Sigmoid colon (tissue), 7 donors: Measurements from ENCODE around the gene PTF1A. TPM values are rescaled to one million over a fixed set of nuclear protein-coding genes. Genes with fewer than 3 reads are reported as not detected.

Source experiments
- DNase-seq: peaks from one replicate; pipeline ENCODE4 v3.0.0-alpha.2; 2019
- H3K27ac ChIP-seq, 4 donors: fragments of 200-600 bp; sonication (generic); one replicate each; pipeline ENCODE4 v1.5.1; 2016 to 2019; ENCODE audit warnings: mild to moderate bottlenecking in 1 of 4
- H3K27me3 ChIP-seq, 3 donors: fragments of 200-600 bp; sonication (generic); one replicate each; pipeline ENCODE4 v1.5.1; 2019; ENCODE audit warnings: mild to moderate bottlenecking in 1 of 3
- H3K36me3 ChIP-seq, 4 donors: fragments of 200-600 bp; sonication (generic); one replicate each; pipeline ENCODE4 v1.5.1; 2016 to 2019
- H3K4me1 ChIP-seq, 4 donors: fragments of 200-600 bp; sonication (generic); one replicate each; pipeline ENCODE4 v1.5.1; 2017 to 2019
- H3K4me3 ChIP-seq, 4 donors: fragments of 200-600 bp; sonication (generic); one replicate each; pipeline ENCODE4 v1.5.1; 2017 to 2019; ENCODE audit warnings: mild to moderate bottlenecking in 2 of 4, moderate library complexity in 1 of 4
- H3K9me3 ChIP-seq, 4 donors: fragments of 200-600 bp in 3 of 4; sonication (generic) in 3 of 4; one replicate each; pipeline versions ENCODE4 v1.5.1 to v1.6.1; 2013 to 2019
- EP300 ChIP-seq, 4 donors: sonication (generic); formaldehyde crosslinking; IDR thresholded peaks; one replicate each; pipeline ENCODE4 v1.6.1; 2017; ENCODE audit warnings: antibody characterized with exemption in 4 of 4
- POLR2A ChIP-seq, 2 donors: fragments of 450-650 bp; IDR thresholded peaks; one replicate each; pipeline ENCODE4 v1.6.1; 2016; ENCODE audit warnings: antibody characterized with exemption in 2 of 2, mild to moderate bottlenecking in 2 of 2, moderate library complexity in 2 of 2
- POLR2AphosphoS5 ChIP-seq, 4 donors: sonication (generic); formaldehyde crosslinking; IDR thresholded peaks; one replicate each; pipeline ENCODE4 v1.6.1; 2017; ENCODE audit warnings: antibody characterized with exemption in 4 of 4
- WGBS, 2 donors: extraction: QIAGEN DNeasy Blood & Tissue Kit; methylation state at CpG; one replicate each; pipeline ENCODE4 v1.1.7; 2013; 5-methylcytosine and 5-hydroxymethylcytosine counted together
- intact Hi-C: fragments of 100-400 bp; cut with DNase I; formaldehyde crosslinking; loops from one replicate; pipeline ENCODE4 v1.15.1; 2023
- polyA plus RNA-seq, 3 donors: library from polyadenylated mRNA; stranded (reverse); fragments of 200-250 nt; gene quantifications; one replicate each; pipeline ENCODE4 v1.2.3, GENCODE V29; 2013
- total RNA-seq, 4 donors: library from RNA; depleted of rRNA; stranded (reverse); fragments of >200 nt; gene quantifications; one replicate each; pipeline ENCODE4 v1.1.0, GENCODE V29; 2016
- TF ChIP-seq, protein P1 (sequence below), 4 experiments: fragments of 450-650 bp in 3 of 4; fragments of 200-600 bp in 1 of 4; IDR thresholded peaks; one replicate each; pipeline ENCODE4 v1.5.1; 2016 to 2019; ENCODE audit warnings: antibody characterized with exemption in 4 of 4, mild to moderate bottlenecking in 3 of 4, moderate library complexity in 2 of 4
- donor health status: healthy with polysubstance abuse.
- donor health status: Bipolar disorder and iron deficiency.
- donor health status: healthy.

PTF1A gene
- total and polyA plus RNA-seq, 7 donors, result not detected

DNA sequence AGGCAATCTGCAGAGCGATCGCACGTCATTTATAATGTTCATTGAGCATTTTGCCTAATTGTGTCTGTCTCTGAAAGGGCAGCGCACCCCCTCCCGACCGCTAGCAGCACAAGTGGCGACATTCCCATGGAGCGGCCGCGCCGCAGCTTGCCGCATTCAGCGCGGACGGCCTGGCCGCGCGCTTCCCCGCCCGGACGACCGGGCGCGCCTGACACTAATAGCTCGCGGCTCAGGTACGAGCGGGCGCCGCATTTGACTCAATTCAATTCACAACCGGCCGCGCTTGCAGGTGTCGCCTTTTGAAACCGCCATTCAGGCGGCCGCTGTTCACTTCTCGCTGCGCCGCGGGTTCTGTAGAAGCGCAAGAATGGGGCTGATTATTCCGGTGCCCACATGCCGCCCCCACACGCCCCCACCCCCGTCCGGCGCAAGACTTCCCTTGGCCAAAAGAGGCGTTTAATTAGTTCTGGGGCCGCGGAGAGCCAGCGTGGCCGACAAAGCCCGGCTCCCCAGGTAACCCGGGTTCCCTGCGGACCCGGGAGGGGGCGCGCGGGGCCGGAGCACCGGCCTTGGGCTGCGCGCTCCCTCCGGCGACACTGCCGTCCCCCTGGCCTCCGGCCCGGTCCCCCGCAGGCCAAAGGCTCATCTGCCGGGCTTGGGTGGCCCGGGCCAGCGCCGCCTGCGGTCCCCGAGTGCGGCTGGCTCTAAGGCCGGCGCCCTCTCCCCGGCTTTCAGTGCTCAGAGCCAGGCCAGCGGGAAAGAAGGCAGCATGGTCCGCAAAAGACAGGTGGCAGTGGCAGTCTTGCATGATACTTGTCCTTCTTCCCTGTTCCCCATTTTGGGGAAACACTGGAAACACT, 18.7 kb upstream of the PTF1A start:
- peaks cover 23 to 91% (median 43%) of the 10 kb centered on the region in 3 donors for H3K27me3 ChIP-seq

DNA sequence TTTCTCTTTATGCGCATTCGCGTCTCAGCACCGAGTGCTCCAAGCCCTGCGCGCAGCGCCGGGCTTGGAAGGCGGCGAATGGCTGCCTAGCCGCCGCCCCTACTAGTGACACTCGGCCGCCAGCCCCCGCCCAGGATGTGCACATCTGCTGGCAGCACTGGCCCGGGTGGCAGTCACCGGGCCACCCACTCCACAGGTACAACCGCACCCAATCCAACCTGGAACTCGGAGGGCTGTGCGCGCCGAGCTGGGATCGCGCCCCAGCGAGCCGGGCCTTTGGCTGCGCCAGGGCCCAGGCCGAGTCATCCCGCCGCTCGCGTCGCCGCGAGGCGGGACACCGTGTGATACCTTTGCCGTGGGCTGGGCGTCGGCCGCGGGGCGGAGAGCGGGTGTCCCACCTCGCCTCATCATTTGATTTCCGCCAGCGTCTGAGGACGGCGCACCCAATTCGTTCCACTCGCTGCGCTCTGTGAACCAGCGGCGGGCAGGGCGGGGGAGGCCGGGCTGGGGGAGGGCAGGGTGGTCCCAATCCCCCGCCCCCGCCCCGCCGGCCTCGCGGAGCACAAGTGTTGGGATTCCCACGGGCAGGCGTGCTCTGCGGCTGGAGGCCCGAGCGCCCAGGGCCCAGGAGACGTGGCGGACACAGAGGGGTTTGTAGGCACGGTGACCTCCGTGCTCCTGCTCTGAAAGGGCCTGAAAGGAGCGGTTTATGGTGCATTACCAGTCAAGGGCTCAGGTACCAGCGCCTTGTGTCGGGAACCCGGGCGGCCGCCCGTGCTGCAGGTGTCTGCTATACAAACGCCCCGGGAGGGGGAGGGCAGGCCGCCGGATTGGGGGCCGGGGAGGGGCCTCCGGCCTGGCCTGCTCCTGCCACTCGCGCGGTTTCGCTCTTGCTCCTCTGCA, 17.8 kb upstream of the PTF1A start:
- Histone ChIP-seq H3K4me1 (peaks cover 0 to 19% (median 12%) of the 10 kb centered on the region in 4 donors), H3K4me3 (no peak overlapping the region), H3K9me3 (no peaks in the 10 kb centered on the region), H3K27ac (no peak overlapping the region), H3K36me3 (no peaks in the 10 kb centered on the region), H3K27me3 (peaks cover 23 to 83% (median 48%) of the 10 kb centered on the region in 3 donors)
- 5 to 11% methylated on average over 88 of the region's 88 CpGs for WGBS, 2 donors
- no peak for TF ChIP-seq POLR2A (IDR thresholded peaks at IDR 0.05)
- TF ChIP-seq EP300 (IDR thresholded peaks at IDR 0.05), result no peak
- TF ChIP-seq, protein P1, sequence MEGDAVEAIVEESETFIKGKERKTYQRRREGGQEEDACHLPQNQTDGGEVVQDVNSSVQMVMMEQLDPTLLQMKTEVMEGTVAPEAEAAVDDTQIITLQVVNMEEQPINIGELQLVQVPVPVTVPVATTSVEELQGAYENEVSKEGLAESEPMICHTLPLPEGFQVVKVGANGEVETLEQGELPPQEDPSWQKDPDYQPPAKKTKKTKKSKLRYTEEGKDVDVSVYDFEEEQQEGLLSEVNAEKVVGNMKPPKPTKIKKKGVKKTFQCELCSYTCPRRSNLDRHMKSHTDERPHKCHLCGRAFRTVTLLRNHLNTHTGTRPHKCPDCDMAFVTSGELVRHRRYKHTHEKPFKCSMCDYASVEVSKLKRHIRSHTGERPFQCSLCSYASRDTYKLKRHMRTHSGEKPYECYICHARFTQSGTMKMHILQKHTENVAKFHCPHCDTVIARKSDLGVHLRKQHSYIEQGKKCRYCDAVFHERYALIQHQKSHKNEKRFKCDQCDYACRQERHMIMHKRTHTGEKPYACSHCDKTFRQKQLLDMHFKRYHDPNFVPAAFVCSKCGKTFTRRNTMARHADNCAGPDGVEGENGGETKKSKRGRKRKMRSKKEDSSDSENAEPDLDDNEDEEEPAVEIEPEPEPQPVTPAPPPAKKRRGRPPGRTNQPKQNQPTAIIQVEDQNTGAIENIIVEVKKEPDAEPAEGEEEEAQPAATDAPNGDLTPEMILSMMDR (IDR thresholded peaks at IDR 0.05), result no peak
- TF ChIP-seq POLR2AphosphoS5 (IDR thresholded peaks at IDR 0.05), result no peak
- intact Hi-C loops, result no loop called here
- no peak for DNase-seq

More for the DNA sequence above, 18.7 kb upstream of the PTF1A start:
- H3K4me3 ChIP-seq, result no peak overlapping the region
- peaks cover 0 to 19% (median 12%) of the 10 kb centered on the region in 4 donors for H3K4me1 ChIP-seq
- no peaks in the 10 kb centered on the region for H3K36me3 ChIP-seq
- H3K9me3 ChIP-seq, result no peaks in the 10 kb centered on the region
- TF ChIP-seq POLR2AphosphoS5 (IDR thresholded peaks at IDR 0.05), result no peak
- TF ChIP-seq POLR2A (IDR thresholded peaks at IDR 0.05), result no peak
- TF ChIP-seq, protein P1 (IDR thresholded peaks at IDR 0.05), result no peak
- no peak for TF ChIP-seq EP300 (IDR thresholded peaks at IDR 0.05)
- intact Hi-C loops, result no loop called here
- DNase-seq, result no peak
- WGBS, 2 donors, result 3 to 8% methylated on average over 82 of the region's 82 CpGs
- H3K27ac ChIP-seq, result no peak overlapping the region

DNA sequence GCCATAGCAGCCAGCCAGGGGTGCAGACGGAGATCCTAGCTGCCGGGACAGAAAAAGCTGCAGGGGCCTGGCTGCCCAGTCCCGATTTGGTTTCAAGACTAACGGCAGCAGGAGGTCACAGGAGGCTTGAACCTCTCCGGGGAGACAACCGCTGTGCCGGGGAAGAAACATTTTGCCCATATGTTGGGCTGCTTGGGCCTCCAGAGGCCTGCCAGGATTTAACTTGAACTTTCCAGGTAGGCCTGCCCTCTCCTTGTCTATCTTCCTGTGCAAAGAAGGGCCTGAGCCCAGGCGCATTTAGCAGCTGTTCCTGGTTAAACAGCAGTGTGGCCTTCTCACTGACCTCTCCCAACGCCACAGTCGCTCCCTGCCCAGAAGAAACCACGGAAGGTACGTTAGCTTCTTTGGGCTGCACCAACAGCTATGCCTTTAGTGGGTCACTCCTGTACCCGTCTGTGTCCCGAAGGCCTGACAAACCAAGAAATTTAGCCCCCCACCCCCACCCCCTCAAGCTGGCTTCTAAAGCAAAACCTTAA, 17.1 kb upstream of the PTF1A start:
- TF ChIP-seq POLR2AphosphoS5 (IDR thresholded peaks at IDR 0.05) (no peak), EP300 (IDR thresholded peaks at IDR 0.05) (no peak), POLR2A (IDR thresholded peaks at IDR 0.05) (no peak)
- TF ChIP-seq, protein P1 (IDR thresholded peaks at IDR 0.05), result no peak
- 19 to 35% methylated on average over 14 of the region's 14 CpGs for whole genome bisulfite sequencing, 2 donors
- peaks cover 23 to 76% (median 48%) of the 10 kb centered on the region in 3 donors for H3K27me3 ChIP-seq

DNA sequence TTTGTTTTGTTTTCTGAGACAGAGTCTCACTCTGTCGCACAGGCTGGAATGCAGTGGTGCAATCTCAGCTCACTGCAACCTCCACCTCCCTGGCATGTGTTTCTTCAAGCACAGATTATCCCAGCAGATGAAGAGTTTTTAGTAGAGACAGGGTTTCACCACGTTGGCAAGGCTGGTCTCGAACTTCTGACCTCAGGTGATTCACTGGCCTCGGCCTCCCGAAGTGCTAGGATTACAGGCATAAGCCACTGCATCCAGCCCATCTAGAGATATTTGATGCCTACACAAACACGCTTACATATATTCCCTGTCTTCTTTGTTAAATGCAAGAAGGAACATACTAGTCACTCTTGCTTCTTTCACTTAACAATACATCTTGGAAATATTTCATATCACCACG, 5.9 kb upstream of the PTF1A start:
- Histone ChIP-seq H3K27me3 (peaks cover under 1 to 29% (median 7%) of the 10 kb centered on the region in 3 donors), H3K36me3 (no peaks in the 10 kb centered on the region), H3K4me1 (peaks cover 0 to 3% (median 0%) of the 10 kb centered on the region in 4 donors), H3K9me3 (no peaks in the 10 kb centered on the region), H3K27ac (no peak overlapping the region), H3K4me3 (no peak overlapping the region)
- DNase-seq, result no peak
- TF ChIP-seq POLR2A (IDR thresholded peaks at IDR 0.05) (no peak), EP300 (IDR thresholded peaks at IDR 0.05) (no peak), POLR2AphosphoS5 (IDR thresholded peaks at IDR 0.05) (no peak)
- TF ChIP-seq, protein P1 (IDR thresholded peaks at IDR 0.05), result no peak
- 56 to 59% methylated on average over 7 of the region's 7 CpGs for WGBS, 2 donors
- intact Hi-C loops, result no loop called here

More for the DNA sequence above, 17.1 kb upstream of the PTF1A start:
- Histone ChIP-seq H3K36me3 (no peaks in the 10 kb centered on the region), H3K4me1 (peaks cover 0 to 19% (median 12%) of the 10 kb centered on the region in 4 donors), H3K9me3 (no peaks in the 10 kb centered on the region), H3K4me3 (no peak overlapping the region), H3K27ac (no peak overlapping the region)
- intact Hi-C loops, result no loop called here
- DNase-seq, result no peak
